Sigmoid colon (tissue), 4 donors: ENCODE data around the gene CFAP20.

Source experiments
- CTCF ChIP-seq, 4 experiments: fragments of 450-650 bp in 3 of 4; fragments of 200-600 bp in 1 of 4; IDR thresholded peaks; one replicate each; pipeline ENCODE4 v1.5.1; 2016 to 2019; ENCODE audit warnings: antibody characterized with exemption in 4 of 4, mild to moderate bottlenecking in 3 of 4, moderate library complexity in 2 of 4
- POLR2A ChIP-seq, 2 donors: fragments of 450-650 bp; IDR thresholded peaks; one replicate each; pipeline ENCODE4 v1.6.1; 2016; ENCODE audit warnings: antibody characterized with exemption in 2 of 2, mild to moderate bottlenecking in 2 of 2, moderate library complexity in 2 of 2
- POLR2AphosphoS5 ChIP-seq, 4 donors: sonication (generic); formaldehyde crosslinking; IDR thresholded peaks; one replicate each; pipeline ENCODE4 v1.6.1; 2017; ENCODE audit warnings: antibody characterized with exemption in 4 of 4

DNA sequence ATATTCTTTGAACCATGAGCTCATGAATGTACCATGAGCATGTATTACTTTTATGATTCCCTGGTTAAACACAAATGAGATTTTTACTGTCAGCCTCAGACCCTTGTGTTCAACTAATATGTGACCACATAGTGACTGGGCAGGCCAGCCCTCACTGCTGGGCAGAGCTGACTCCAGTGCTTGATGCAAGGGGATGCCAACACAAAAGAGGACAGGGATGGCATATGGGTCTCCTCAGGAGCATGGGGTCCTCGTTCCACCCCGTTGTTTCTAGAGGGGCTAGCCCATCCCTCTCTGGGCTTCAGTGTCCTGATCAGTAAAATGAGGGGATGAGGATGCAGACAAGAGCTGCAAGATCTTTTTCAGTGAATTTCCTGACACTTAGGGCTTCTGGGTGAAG, 19.3 kb downstream of the CFAP20 start:
- no peak for TF ChIP-seq POLR2AphosphoS5 (IDR thresholded peaks at IDR 0.05)
- no peak for TF ChIP-seq POLR2A (IDR thresholded peaks at IDR 0.05)
- no peak for TF ChIP-seq CTCF (IDR thresholded peaks at IDR 0.05)
